HepG2 (cell line): ENCODE measurements around the gene ARL15. TPM values are rescaled to one million over a fixed set of nuclear protein-coding genes. Genes with fewer than 3 reads are reported as not detected.

Experiments used
- ATAC-seq: fragments of 200-7000 bp; cut with Tn5 transposase; 3 replicates; pipeline ENCODE4 v1.9.1; 2020; ENCODE audit warnings: mild to moderate bottlenecking, moderate library complexity
- BruUV-seq: library from RNA; stranded (reverse); fragments of 400-500 nt; replicated peaks from 2 replicates; lab custom pipeline; 2021; lab: Mats Ljungman, UMichigan
- CTCF ChIA-PET: fragments of 300-600 bp; formaldehyde crosslinking; extraction: SDS; loops from one replicate; lab custom pipeline; 2021; ENCODE audit warnings: low total read pairs, inconsistent platforms, low intra/inter-chr PET ratio; lab: Yijun Ruan, JAX
- POLR2A ChIA-PET: fragments of 350-600 bp; sonication (Branson Sonifier 250); formaldehyde crosslinking; loops from one replicate; lab custom pipeline; 2020; ENCODE audit warnings: antibody characterized with exemption, inconsistent platforms; lab: Yijun Ruan, JAX
- DNase-seq: peaks from one replicate; pipeline ENCODE4 v3.0.0-alpha.2; 2015; ENCODE audit warnings: low spot score
- FAIRE-seq: peaks from 3 replicates; lab custom pipeline; 2011; peaks lifted over from hg19 to GRCh38; lab: Jason Lieb, UNC
- H2AFZ ChIP-seq: one replicate; pipeline ENCODE4 v1.6.1; 2011; ENCODE audit warnings: low read length, inconsistent platforms
- H3K27ac ChIP-seq: fragments of 300-600 bp; 3 replicates; pipeline ENCODE4 v1.8.0; 2011; ENCODE audit warnings: mixed run types, mild to moderate bottlenecking, mixed read lengths, low read length, inconsistent platforms; ENCODE audit not compliant: insufficient read depth; ENCODE audit errors: extremely low read length
- H3K27me3 ChIP-seq, 2 experiments: fragments of 200-600 bp in 1 of 2; 2 replicates in 1 of 2; 3 replicates in 1 of 2; pipeline versions ENCODE4 v1.6.0 to v1.8.0; 2011; ENCODE audit warnings: low read length in 2 of 2, mild to moderate bottlenecking in 2 of 2, moderate library complexity in 2 of 2, inconsistent platforms in 1 of 2; ENCODE audit not compliant: insufficient read depth in 2 of 2, control insufficient read depth in 1 of 2
- H3K36me3 ChIP-seq, 2 experiments: fragments of 200-600 bp in 1 of 2; replicated peaks in 1 of 2; 2 replicates in 1 of 2; 3 replicates in 1 of 2; pipeline versions ENCODE4 v1.5.1 to v1.8.0; 2011; ENCODE audit warnings: low read length in 2 of 2, inconsistent platforms in 1 of 2; ENCODE audit not compliant: insufficient read depth in 2 of 2, control insufficient read depth in 1 of 2
- H3K4me1 ChIP-seq: 2 replicates; pipeline ENCODE4 v1.5.1; 2012; ENCODE audit warnings: low read length, inconsistent platforms; ENCODE audit not compliant: insufficient read depth
- H3K4me2 ChIP-seq: 2 replicates; pipeline ENCODE4 v1.6.0; 2011; ENCODE audit warnings: low read depth, low read length, inconsistent platforms
- H3K4me3 ChIP-seq, 3 experiments: fragments of 200-600 bp in 1 of 3; sonication (generic), shearing (Covaris generic) in 1 of 3; replicated peaks in 1 of 3; 2 replicates each; pipeline ENCODE4 v1.5.1; 2011 to 2016; ENCODE audit warnings: low read length in 3 of 3, inconsistent platforms in 2 of 3, low read depth in 2 of 3, mild to moderate bottlenecking in 2 of 3, control low read depth in 1 of 3, mixed read lengths in 1 of 3; ENCODE audit not compliant: insufficient read depth in 1 of 3
- H3K79me2 ChIP-seq: one replicate; pipeline ENCODE4 v1.6.1; 2011; ENCODE audit warnings: low read length, inconsistent platforms; ENCODE audit not compliant: insufficient read depth
- H3K9ac ChIP-seq: 2 replicates; pipeline ENCODE4 v1.6.0; 2011; ENCODE audit warnings: mild to moderate bottlenecking, low read depth, low read length, inconsistent platforms; ENCODE audit not compliant: insufficient read depth
- H3K9me3 ChIP-seq: 2 replicates; pipeline ENCODE4 v1.5.1; 2012; ENCODE audit warnings: mild to moderate bottlenecking, low read length
- H4K20me1 ChIP-seq: 2 replicates; pipeline ENCODE4 v1.6.0; 2011; ENCODE audit warnings: inconsistent platforms, mild to moderate bottlenecking, low read length, moderate library complexity; ENCODE audit not compliant: insufficient read depth
- ERF ChIP-seq: IDR thresholded peaks from 2 replicates; pipeline ENCODE4 v1.6.1; 2018; ENCODE audit warnings: missing biosample characterization, missing genetic modification reagents
- KAT2B ChIP-seq: fragments of 150-350 bp; IDR thresholded peaks from 2 replicates; pipeline ENCODE4 v1.6.1; 2014; ENCODE audit warnings: low read depth, low read length, borderline replicate concordance
- KDM2A ChIP-seq: sonication (generic); formaldehyde crosslinking; IDR thresholded peaks from 2 replicates; pipeline ENCODE4 v1.4.0; 2020; ENCODE audit warnings: low read depth, missing genetic modification reagents, borderline replicate concordance
- NFIC ChIP-seq: IDR thresholded peaks from 2 replicates; pipeline ENCODE4 v1.6.1; 2012; ENCODE audit warnings: mild to moderate bottlenecking, low read length, inconsistent platforms
- NKX3-1 ChIP-seq: sonication (generic); formaldehyde crosslinking; IDR thresholded peaks from 2 replicates; pipeline ENCODE4 v1.5.0; 2020; ENCODE audit warnings: missing genetic modification reagents
- RNF2 ChIP-seq: fragments of 450-650 bp; conservative IDR thresholded peaks from 2 replicates; pipeline ENCODE4 v1.6.1; 2016; ENCODE audit warnings: low read depth
- SIX1 ChIP-seq: sonication (generic); formaldehyde crosslinking; IDR thresholded peaks from 2 replicates; pipeline ENCODE4 v1.4.0; 2020; ENCODE audit warnings: missing genetic modification reagents, borderline replicate concordance
- ZNF879 ChIP-seq: sonication (generic); formaldehyde crosslinking; IDR thresholded peaks from 2 replicates; pipeline ENCODE4 v1.8.1; 2023; ENCODE audit warnings: missing genetic modification reagents
- WGBS: methylation state at CpG from one replicate; pipeline ENCODE4 v1.1.6; 2017; ENCODE audit warnings: low lambda C conversion rate; 5-methylcytosine and 5-hydroxymethylcytosine counted together
- in situ Hi-C: cut with HindIII; loops from 2 replicates; pipeline ENCODE4 v1.10.0; 2017; ENCODE audit warnings: low pct_unique_long_range_greater_than_20kb; ENCODE audit not compliant: extremely low pct_ligation_motif_present
- intact Hi-C: fragments of 100-400 bp; cut with micrococcal nuclease; formaldehyde crosslinking; loops from one replicate; pipeline ENCODE4 v1.10.0; 2022; ENCODE audit not compliant: unreplicated experiment
- polyA plus RNA-seq, 8 experiments: library from polyadenylated mRNA; depleted of rRNA in 3 of 8; stranded (reverse) in 7 of 8; unstranded in 1 of 8; fragments of >200 nt; fragmentation: Illumina TruSeq in 4 of 8; extraction: Trizol in 4 of 8; gene quantifications; 2 replicates each; pipeline versions ENCODE4 v1.2.1 to v1.2.3, GENCODE V29; 2011 to 2016; ENCODE audit warnings: low read depth in 4 of 8, missing spikeins in 1 of 8, mixed read lengths in 1 of 8; ENCODE audit not compliant: insufficient read depth in 1 of 8
- total RNA-seq, 5 experiments: library from RNA; depleted of rRNA; stranded (reverse); fragments of >200 nt; fragmentation: Illumina TruSeq; extraction: Trizol; gene quantifications; 2 replicates each; pipeline ENCODE4 v1.2.3, GENCODE V29; 2016; ENCODE audit warnings: low read depth in 1 of 5
- TF ChIP-seq, protein P1 (sequence below): sonication (generic); formaldehyde crosslinking; IDR thresholded peaks from 2 replicates; pipeline ENCODE4 v1.5.1; 2020; ENCODE audit warnings: mild to moderate bottlenecking, missing genetic modification reagents, borderline replicate concordance
- TF ChIP-seq, protein P2 (sequence below): sonication (generic); formaldehyde crosslinking; IDR thresholded peaks from 2 replicates; pipeline ENCODE4 v1.4.0; 2020; ENCODE audit warnings: missing genetic modification reagents, borderline replicate concordance
- TF ChIP-seq, protein P3 (sequence below): sonication (generic); formaldehyde crosslinking; conservative IDR thresholded peaks from 2 replicates; pipeline ENCODE4 v1.8.1; 2023; ENCODE audit warnings: missing genetic modification reagents
- TF ChIP-seq, protein P4 (sequence below), 2 experiments: fragments of 450-650 bp in 1 of 2; sonication (generic) in 1 of 2; formaldehyde crosslinking; IDR thresholded peaks; 2 replicates each; pipeline versions ENCODE4 v1.5.0 to v1.8.0; 2020 to 2022; ENCODE audit warnings: mild to moderate bottlenecking in 1 of 2, missing genetic modification reagents in 1 of 2

ARL15 gene
- total and polyA plus RNA-seq, 2 of the 13 experiments (the other 11 are each of a cell fraction or from before 2014, with no cell fraction given), result 2.5 to 7.7 TPM

DNA sequence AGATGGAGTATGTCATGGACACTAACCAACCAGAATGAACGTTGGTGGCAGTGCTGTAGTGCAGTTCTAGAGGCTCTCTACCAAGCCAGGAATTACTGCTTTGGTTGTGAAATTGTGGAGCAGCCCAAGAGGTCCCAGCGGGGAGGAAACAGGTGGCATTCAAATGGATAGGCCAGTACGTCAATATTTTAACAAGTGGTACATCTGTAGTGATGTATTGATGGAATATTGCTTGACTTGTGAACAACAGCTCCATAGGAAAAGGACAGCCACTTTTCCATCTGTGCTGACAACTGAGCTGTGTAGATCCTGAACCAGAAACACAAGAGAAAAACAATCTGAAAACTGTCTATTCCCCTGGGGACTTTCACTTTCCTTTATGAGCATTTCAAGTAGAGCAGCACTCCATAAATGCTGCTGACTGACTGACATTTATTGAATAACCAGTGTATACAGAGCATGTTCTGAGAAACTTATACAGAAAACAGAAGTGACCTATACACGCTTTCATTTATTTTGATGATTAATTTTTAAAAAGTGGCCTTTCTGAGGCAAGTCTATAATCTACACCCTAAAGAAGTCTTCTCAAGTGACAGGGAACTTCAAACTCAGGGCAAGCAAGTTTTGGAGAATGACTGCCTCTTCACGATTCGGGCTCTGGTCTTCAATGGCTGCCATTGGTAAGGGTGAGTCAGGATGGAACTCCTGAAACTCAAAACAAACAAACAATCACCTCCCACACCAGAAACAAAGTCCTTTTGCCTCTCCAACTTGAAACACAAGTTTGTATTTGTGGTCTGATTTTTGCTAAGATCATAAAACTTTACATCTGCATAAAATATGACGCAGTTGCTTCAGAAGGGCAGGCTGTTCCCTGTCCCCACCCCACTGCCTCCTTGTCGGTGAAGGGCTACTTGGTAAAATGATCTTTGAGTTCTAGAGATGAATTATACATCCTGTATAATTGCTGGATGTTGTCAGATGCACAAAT, 387.6 kb downstream of the ARL15 start (continued):
- TF ChIP-seq, protein P1, sequence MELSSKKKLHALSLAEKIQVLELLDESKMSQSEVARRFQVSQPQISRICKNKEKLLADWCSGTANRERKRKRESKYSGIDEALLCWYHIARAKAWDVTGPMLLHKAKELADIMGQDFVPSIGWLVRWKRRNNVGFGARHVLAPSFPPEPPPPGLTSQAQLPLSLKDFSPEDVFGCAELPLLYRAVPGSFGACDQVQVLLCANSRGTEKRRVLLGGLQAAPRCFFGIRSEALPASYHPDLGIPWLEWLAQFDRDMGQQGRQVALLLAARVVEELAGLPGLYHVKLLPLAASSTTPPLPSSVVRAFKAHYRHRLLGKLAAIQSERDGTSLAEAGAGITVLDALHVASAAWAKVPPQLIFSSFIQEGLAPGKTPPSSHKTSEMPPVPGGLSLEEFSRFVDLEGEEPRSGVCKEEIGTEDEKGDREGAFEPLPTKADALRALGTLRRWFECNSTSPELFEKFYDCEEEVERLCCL (CRISPR knock-in tag), result no peak
- TF ChIP-seq, all 625 proteins: peak for 0

DNA sequence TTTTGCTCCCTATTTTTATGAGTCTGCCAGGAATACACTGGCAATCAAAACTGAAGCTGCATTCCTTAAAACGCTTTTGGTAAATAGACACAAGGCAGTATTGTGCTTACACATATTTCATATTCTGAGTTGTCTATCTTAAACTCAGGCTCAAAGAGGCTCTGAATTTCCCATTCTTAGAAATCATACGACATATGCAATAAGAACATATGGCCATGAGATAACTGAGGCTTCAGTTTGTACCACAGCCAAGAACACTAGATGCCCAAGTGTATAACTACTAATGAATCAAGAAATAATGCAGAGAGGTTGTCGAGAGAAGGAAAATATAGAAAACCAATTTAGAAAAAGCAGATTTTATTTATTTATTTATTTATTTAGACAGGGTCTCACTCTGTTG, 392.5 kb downstream of the ARL15 start:
- H3K4me1 ChIP-seq, result no peaks in the 10 kb centered on the region
- no peak overlapping the region for H3K4me2 ChIP-seq
- ChIA-PET POLR2A (no interaction called here), CTCF (no interaction called here)
- no peaks in the 10 kb centered on the region for H3K27me3 ChIP-seq
- H4K20me1 ChIP-seq, result no peaks in the 10 kb centered on the region
- H3K79me2 ChIP-seq, result no peaks in the 10 kb centered on the region
- WGBS, result 65% methylated on average over 3 of the region's 3 CpGs
- H3K27ac ChIP-seq, result no peak overlapping the region
- DNase-seq, result no peak
- no peak overlapping the region for H3K9ac ChIP-seq
- no peaks in the 10 kb centered on the region for H3K36me3 ChIP-seq
- in situ Hi-C loops (no loop called here), intact Hi-C loops (no loop called here)
- no peak for FAIRE-seq
- H2AFZ ChIP-seq, result no peak overlapping the region
- no peak for ATAC-seq
- H3K4me3 ChIP-seq, result no peak overlapping the region
- H3K9me3 ChIP-seq, result no peaks in the 10 kb centered on the region
- BruUV-seq, result no TSS peak
- no peak for TF ChIP-seq KDM2A (CRISPR knock-in tag)
- TF ChIP-seq, protein P2, sequence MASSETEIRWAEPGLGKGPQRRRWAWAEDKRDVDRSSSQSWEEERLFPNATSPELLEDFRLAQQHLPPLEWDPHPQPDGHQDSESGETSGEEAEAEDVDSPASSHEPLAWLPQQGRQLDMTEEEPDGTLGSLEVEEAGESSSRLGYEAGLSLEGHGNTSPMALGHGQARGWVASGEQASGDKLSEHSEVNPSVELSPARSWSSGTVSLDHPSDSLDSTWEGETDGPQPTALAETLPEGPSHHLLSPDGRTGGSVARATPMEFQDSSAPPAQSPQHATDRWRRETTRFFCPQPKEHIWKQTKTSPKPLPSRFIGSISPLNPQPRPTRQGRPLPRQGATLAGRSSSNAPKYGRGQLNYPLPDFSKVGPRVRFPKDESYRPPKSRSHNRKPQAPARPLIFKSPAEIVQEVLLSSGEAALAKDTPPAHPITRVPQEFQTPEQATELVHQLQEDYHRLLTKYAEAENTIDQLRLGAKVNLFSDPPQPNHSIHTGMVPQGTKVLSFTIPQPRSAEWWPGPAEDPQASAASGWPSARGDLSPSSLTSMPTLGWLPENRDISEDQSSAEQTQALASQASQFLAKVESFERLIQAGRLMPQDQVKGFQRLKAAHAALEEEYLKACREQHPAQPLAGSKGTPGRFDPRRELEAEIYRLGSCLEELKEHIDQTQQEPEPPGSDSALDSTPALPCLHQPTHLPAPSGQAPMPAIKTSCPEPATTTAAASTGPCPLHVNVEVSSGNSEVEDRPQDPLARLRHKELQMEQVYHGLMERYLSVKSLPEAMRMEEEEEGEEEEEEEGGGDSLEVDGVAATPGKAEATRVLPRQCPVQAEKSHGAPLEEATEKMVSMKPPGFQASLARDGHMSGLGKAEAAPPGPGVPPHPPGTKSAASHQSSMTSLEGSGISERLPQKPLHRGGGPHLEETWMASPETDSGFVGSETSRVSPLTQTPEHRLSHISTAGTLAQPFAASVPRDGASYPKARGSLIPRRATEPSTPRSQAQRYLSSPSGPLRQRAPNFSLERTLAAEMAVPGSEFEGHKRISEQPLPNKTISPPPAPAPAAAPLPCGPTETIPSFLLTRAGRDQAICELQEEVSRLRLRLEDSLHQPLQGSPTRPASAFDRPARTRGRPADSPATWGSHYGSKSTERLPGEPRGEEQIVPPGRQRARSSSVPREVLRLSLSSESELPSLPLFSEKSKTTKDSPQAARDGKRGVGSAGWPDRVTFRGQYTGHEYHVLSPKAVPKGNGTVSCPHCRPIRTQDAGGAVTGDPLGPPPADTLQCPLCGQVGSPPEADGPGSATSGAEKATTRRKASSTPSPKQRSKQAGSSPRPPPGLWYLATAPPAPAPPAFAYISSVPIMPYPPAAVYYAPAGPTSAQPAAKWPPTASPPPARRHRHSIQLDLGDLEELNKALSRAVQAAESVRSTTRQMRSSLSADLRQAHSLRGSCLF (CRISPR knock-in tag), result no peak
- TF ChIP-seq, protein P3, sequence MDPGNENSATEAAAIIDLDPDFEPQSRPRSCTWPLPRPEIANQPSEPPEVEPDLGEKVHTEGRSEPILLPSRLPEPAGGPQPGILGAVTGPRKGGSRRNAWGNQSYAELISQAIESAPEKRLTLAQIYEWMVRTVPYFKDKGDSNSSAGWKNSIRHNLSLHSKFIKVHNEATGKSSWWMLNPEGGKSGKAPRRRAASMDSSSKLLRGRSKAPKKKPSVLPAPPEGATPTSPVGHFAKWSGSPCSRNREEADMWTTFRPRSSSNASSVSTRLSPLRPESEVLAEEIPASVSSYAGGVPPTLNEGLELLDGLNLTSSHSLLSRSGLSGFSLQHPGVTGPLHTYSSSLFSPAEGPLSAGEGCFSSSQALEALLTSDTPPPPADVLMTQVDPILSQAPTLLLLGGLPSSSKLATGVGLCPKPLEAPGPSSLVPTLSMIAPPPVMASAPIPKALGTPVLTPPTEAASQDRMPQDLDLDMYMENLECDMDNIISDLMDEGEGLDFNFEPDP (CRISPR knock-in tag), result no peak
- TF ChIP-seq, protein P4, sequence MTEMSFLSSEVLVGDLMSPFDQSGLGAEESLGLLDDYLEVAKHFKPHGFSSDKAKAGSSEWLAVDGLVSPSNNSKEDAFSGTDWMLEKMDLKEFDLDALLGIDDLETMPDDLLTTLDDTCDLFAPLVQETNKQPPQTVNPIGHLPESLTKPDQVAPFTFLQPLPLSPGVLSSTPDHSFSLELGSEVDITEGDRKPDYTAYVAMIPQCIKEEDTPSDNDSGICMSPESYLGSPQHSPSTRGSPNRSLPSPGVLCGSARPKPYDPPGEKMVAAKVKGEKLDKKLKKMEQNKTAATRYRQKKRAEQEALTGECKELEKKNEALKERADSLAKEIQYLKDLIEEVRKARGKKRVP (CRISPR knock-in tag; IDR thresholded peaks at IDR 0.05), result no peak
- no peak for TF ChIP-seq NKX3-1 (CRISPR knock-in tag)
- TF ChIP-seq ERF (CRISPR knock-in tag), result no peak
- TF ChIP-seq ZNF879 (CRISPR knock-in tag), result no peak
- TF ChIP-seq RNF2, result no peak
- no peak for TF ChIP-seq KAT2B
- TF ChIP-seq SIX1 (CRISPR knock-in tag), result no peak
- no peak for TF ChIP-seq NFIC
